ENCODE measurements around the gene EPAS1. TPM values are rescaled to one million over a fixed set of nuclear protein-coding genes. Genes with fewer than 3 reads are reported as not detected.

The EPAS1 gene
- total and polyA plus RNA-seq, 9 of the 15 experiments (the other 6 are each of a cell fraction or from before 2014, with no cell fraction given) = 0.25 to 11.2 (median 4.1) TPM

- H3K9ac ChIP-seq (ENCODE audit: insufficient read depth in 1 of 2, low read depth in 2 of 2, low read length in 2 of 2) = no peak overlapping the region
- TF ChIP-seq TAF15 (IDR thresholded peaks at IDR 0.05; ENCODE audit: low read depth, low read length) (no peak), SPI1 (IDR thresholded peaks at IDR 0.05; ENCODE audit: borderline replicate concordance, low read depth, low read length) (no peak), PCBP2 (IDR thresholded peaks at IDR 0.05; ENCODE audit: low read depth, low read length, poor library complexity, severe bottlenecking) (no peak), ZFPM2 (CRISPR knock-in tag; IDR thresholded peaks at IDR 0.05) (no peak), FOXK2 (conservative IDR thresholded peaks at IDR 0.05 in 1 of 2, IDR thresholded peaks at IDR 0.05 in 1 of 2; ENCODE audit: low read depth in 2 of 2) (no peak), MTA3 (IDR thresholded peaks at IDR 0.05; ENCODE audit: borderline replicate concordance) (no peak), ZNF212 (CRISPR knock-in tag; IDR thresholded peaks at IDR 0.05) (no peak), ZC3H8 (IDR thresholded peaks at IDR 0.05) (no peak), KLF13 (tag; IDR thresholded peaks at IDR 0.05; ENCODE audit: borderline replicate concordance, low read depth) (no peak), ZNF253 (CRISPR knock-in tag; conservative IDR thresholded peaks at IDR 0.05) (no peak), NCOR1 (IDR thresholded peaks at IDR 0.05) (no peak), NR3C1 (CRISPR knock-in tag; IDR thresholded peaks at IDR 0.05) (no peak)
- TF ChIP-seq, protein P1, sequence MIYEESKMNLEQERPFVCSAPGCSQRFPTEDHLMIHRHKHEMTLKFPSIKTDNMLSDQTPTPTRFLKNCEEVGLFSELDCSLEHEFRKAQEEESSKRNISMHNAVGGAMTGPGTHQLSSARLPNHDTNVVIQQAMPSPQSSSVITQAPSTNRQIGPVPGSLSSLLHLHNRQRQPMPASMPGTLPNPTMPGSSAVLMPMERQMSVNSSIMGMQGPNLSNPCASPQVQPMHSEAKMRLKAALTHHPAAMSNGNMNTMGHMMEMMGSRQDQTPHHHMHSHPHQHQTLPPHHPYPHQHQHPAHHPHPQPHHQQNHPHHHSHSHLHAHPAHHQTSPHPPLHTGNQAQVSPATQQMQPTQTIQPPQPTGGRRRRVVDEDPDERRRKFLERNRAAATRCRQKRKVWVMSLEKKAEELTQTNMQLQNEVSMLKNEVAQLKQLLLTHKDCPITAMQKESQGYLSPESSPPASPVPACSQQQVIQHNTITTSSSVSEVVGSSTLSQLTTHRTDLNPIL (CRISPR knock-in tag; IDR thresholded peaks at IDR 0.05) = no peak
These were observed 65.4 kb downstream of the EPAS1 start for GRCh38 chr2:46362667-46363012.

More at GRCh38 chr2:46362667-46363012, 65.4 kb downstream of the EPAS1 start:
- Histone ChIP-seq H3K36me3 (ENCODE audit: control insufficient read depth, insufficient read depth, low read length) (peaks cover 7% of the 10 kb centered on the region; the same call in 1 of the 3 replicates), H3K4me3 (no peak overlapping the region), H3K4me1 (replicated peaks in 1 of 2; ENCODE audit: control insufficient read depth in 2 of 2, insufficient read depth in 2 of 2, low read length in 2 of 2) (peaks cover 0 to 7% of the 10 kb centered on the region in 2 experiments; a peak in 2 of 5 replicates), H4K20me1 (replicated peaks; ENCODE audit: control insufficient read depth, insufficient read depth, low read length) (no peaks in the 10 kb centered on the region), H3K27ac (ENCODE audit: extremely low read depth, low read depth, low read length) (no peak overlapping the region), H3K9me3 (replicated peaks; ENCODE audit: control insufficient read depth, insufficient read depth, low read depth, low read length) (peaks cover 5% of the 10 kb centered on the region), H3K9me1 (ENCODE audit: control insufficient read depth, insufficient read depth, low read length) (no peaks in the 10 kb centered on the region), H3K4me2 (ENCODE audit: insufficient read depth, low read length) (no peak overlapping the region), H2AFZ (ENCODE audit: low read depth, low read length) (no peak overlapping the region), H3K79me2 (ENCODE audit: control insufficient read depth, insufficient read depth, low read length) (no peaks in the 10 kb centered on the region), H3K27me3 (ENCODE audit: control insufficient read depth in 2 of 2, insufficient read depth in 2 of 2, low read length in 2 of 2) (no peaks in the 10 kb centered on the region)
- DNase-seq (ENCODE audit: extremely low read depth in 1 of 4, low spot score in 3 of 4) (no peak), FAIRE-seq (no peak), ATAC-seq (no peak)
- intact Hi-C loops (cut with micrococcal nuclease) (loop anchor here (10.0 kb wide), 1 partner anchor 178 kb away; no protein-coding TSS in a partner anchor), in situ Hi-C loops (cut with MboI) (no loop called here)
- ChIA-PET POLR2A (interaction anchor here (0.6 to 1.5 kb wide), 4 partner anchors 9 to 135 kb away, joined by 3 to 4 read pairs (median 3); no protein-coding TSS in a partner anchor), CTCF (ENCODE audit: low intra/inter-chr PET ratio) (no interaction called here)
- 78% methylated on average over 2 of the region's 4 CpGs for WGBS (ENCODE audit: insufficient coverage, low coverage, missing lambda C conversion rate)
- BruUV-seq (replicated peaks) = no TSS peak
